Suprapubic skin (tissue), 3 donors: Measurements from ENCODE around the gene CABLES1.
"Not testable (repeated sequence)": the region's sequence is repeated elsewhere in the genome, so short reads cannot be mapped to it uniquely, and the experiment has no call there.

ENCODE experiments used
- EP300 ChIP-seq: sonication (generic); formaldehyde crosslinking; IDR thresholded peaks from one replicate; pipeline ENCODE4 v1.6.1; 2017; ENCODE audit warnings: antibody characterized with exemption
- TF ChIP-seq, protein P1 (sequence below), 2 donors: fragments of 200-600 bp in 1 of 2; fragments of 450-650 bp in 1 of 2; sonication (generic) in 1 of 2; IDR thresholded peaks; one replicate each; pipeline ENCODE4 v1.5.1; 2016 to 2019; ENCODE audit warnings: antibody characterized with exemption in 2 of 2, mild to moderate bottlenecking in 1 of 2, moderate library complexity in 1 of 2

DNA sequence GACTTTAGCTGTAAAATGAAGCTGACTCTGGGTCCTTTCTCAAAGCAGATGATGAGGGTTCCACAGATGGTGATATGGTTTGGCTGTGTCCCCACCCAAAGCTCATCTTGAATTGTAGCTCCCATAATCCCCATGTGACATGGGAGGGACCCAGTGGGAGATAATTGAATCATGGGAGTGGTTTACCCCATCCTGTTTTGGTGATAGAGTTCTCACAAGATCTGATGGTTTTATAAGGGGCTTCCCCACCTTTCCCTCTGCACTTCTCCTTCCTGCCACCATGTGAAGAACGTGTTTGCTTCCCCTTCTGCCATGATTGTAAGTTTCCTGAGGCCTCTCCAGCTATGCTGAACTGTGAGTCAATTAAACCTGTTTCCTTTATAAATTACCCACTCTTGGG, 133.8 kb downstream of the CABLES1 start:
- TF ChIP-seq, protein P1, sequence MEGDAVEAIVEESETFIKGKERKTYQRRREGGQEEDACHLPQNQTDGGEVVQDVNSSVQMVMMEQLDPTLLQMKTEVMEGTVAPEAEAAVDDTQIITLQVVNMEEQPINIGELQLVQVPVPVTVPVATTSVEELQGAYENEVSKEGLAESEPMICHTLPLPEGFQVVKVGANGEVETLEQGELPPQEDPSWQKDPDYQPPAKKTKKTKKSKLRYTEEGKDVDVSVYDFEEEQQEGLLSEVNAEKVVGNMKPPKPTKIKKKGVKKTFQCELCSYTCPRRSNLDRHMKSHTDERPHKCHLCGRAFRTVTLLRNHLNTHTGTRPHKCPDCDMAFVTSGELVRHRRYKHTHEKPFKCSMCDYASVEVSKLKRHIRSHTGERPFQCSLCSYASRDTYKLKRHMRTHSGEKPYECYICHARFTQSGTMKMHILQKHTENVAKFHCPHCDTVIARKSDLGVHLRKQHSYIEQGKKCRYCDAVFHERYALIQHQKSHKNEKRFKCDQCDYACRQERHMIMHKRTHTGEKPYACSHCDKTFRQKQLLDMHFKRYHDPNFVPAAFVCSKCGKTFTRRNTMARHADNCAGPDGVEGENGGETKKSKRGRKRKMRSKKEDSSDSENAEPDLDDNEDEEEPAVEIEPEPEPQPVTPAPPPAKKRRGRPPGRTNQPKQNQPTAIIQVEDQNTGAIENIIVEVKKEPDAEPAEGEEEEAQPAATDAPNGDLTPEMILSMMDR (IDR thresholded peaks at IDR 0.05): not testable (repeated sequence)
- not testable (repeated sequence) for TF ChIP-seq EP300
